Sigmoid colon (tissue), 3 donors: ENCODE measurements around the gene YIF1B.

Source experiments
- POLR2A ChIP-seq, 2 donors: fragments of 450-650 bp; IDR thresholded peaks; one replicate each; pipeline ENCODE4 v1.6.1; 2016; ENCODE audit warnings: antibody characterized with exemption in 2 of 2, mild to moderate bottlenecking in 2 of 2, moderate library complexity in 2 of 2
- TF ChIP-seq, protein P1 (sequence below), 4 experiments: fragments of 450-650 bp in 3 of 4; fragments of 200-600 bp in 1 of 4; IDR thresholded peaks; one replicate each; pipeline ENCODE4 v1.5.1; 2016 to 2019; ENCODE audit warnings: antibody characterized with exemption in 4 of 4, mild to moderate bottlenecking in 3 of 4, moderate library complexity in 2 of 4

DNA sequence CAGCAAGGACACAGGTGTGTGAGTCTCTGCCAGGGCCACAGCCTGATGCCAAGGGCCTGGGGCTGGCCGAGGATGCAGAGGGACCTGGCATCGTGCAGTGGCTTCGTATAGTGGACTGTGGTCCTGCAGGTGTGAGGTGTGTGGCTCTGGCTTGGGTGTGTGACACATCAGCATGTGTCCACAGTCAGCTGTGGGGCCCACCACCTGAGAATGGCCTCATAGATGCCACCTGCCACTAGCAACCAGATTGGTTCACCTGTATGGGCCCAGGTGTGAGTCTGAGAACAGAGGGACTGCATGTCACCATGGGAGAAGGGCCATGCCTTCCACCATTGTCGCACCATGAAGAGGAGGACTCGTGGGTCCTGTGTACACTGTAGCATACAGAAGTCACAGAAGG lies 62.0 kb downstream of the YIF1B start:
- TF ChIP-seq POLR2A (IDR thresholded peaks at IDR 0.05), result no peak
- TF ChIP-seq, protein P1, sequence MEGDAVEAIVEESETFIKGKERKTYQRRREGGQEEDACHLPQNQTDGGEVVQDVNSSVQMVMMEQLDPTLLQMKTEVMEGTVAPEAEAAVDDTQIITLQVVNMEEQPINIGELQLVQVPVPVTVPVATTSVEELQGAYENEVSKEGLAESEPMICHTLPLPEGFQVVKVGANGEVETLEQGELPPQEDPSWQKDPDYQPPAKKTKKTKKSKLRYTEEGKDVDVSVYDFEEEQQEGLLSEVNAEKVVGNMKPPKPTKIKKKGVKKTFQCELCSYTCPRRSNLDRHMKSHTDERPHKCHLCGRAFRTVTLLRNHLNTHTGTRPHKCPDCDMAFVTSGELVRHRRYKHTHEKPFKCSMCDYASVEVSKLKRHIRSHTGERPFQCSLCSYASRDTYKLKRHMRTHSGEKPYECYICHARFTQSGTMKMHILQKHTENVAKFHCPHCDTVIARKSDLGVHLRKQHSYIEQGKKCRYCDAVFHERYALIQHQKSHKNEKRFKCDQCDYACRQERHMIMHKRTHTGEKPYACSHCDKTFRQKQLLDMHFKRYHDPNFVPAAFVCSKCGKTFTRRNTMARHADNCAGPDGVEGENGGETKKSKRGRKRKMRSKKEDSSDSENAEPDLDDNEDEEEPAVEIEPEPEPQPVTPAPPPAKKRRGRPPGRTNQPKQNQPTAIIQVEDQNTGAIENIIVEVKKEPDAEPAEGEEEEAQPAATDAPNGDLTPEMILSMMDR (IDR thresholded peaks at IDR 0.05), result no peak
